ENCODE data around the gene HCST.
A peak's percentile ranks its signal among the peaks of the same experiment; 100 is the strongest.

The HCST gene

DNA sequence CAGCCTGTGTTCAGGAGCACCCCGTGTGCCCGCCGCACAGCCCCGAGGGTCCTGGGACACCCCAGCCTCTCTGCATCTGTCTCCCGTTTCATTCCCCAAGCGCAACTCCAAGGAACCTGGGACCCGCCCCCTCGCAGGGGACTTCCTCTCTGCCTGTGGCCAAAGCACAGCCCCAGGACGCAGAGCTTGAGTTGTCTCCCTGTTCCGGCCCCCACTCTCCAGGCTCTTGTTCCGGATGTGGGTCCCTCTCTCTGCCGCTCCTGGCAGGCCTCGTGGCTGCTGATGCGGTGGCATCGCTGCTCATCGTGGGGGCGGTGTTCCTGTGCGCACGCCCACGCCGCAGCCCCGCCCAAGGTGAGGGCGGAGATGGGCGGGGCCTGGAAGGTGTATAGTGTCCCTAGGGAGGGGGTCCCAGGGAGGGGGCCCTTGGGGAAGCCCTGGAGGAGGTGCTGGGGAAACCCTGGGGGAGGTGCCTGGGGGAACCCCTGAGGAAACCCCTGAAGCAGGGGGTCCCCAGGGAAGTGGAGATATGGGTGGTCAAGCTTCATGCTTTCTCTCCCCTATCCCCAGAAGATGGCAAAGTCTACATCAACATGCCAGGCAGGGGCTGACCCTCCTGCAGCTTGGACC, 1.3 kb downstream of the HCST start (continued):
- TF ChIP-seq, protein P1, sequence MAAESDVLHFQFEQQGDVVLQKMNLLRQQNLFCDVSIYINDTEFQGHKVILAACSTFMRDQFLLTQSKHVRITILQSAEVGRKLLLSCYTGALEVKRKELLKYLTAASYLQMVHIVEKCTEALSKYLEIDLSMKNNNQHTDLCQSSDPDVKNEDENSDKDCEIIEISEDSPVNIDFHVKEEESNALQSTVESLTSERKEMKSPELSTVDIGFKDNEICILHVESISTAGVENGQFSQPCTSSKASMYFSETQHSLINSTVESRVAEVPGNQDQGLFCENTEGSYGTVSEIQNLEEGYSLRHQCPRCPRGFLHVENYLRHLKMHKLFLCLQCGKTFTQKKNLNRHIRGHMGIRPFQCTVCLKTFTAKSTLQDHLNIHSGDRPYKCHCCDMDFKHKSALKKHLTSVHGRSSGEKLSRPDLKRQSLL (tag by site-specific recombination; IDR thresholded peaks at IDR 0.05), result peak; percentile 70
- no peak for TF ChIP-seq ZNF521 (tag by site-specific recombination; IDR thresholded peaks at IDR 0.05)
- no peak for TF ChIP-seq MEIS1 (CRISPR knock-in tag; IDR thresholded peaks at IDR 0.05; ENCODE audit: borderline replicate concordance)
- TF ChIP-seq ZNF114 (tag by site-specific recombination; IDR thresholded peaks at IDR 0.05), result no peak
- TF ChIP-seq, protein P2, sequence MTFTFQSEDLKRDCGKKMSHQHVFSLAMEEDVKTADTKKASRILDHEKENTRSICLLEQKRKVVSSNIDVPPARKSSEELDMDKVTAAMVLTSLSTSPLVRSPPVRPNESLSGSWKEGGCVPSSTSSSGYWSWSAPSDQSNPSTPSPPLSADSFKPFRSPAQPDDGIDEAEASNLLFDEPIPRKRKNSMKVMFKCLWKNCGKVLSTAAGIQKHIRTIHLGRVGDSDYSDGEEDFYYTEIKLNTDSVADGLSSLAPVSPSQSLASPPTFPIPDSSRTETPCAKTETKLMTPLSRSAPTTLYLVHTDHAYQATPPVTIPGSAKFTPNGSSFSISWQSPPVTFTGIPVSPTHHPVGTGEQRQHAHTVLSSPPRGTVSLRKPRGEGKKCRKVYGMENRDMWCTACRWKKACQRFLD (tag by site-specific recombination; IDR thresholded peaks at IDR 0.05), result no peak
- TF ChIP-seq SETDB1 (IDR thresholded peaks at IDR 0.05; ENCODE audit: insufficient read length, low read length), result no peak
- peak; percentile 92 for TF ChIP-seq KLF10 (tag by site-specific recombination; IDR thresholded peaks at IDR 0.05)
- no peak for TF ChIP-seq HOXC10 (CRISPR knock-in tag; IDR thresholded peaks at IDR 0.05)
- peak; percentile 96 for TF ChIP-seq KLF16 (tag by site-specific recombination; IDR thresholded peaks at IDR 0.05)
- no peak for TF ChIP-seq ZNF623 (tag by site-specific recombination; IDR thresholded peaks at IDR 0.05)
- no peak for TF ChIP-seq ZNF121 (tag by site-specific recombination; IDR thresholded peaks at IDR 0.05)
- TF ChIP-seq ZIC2 (tag by site-specific recombination; IDR thresholded peaks at IDR 0.05), result peak; percentile 79
- TF ChIP-seq, protein P3, sequence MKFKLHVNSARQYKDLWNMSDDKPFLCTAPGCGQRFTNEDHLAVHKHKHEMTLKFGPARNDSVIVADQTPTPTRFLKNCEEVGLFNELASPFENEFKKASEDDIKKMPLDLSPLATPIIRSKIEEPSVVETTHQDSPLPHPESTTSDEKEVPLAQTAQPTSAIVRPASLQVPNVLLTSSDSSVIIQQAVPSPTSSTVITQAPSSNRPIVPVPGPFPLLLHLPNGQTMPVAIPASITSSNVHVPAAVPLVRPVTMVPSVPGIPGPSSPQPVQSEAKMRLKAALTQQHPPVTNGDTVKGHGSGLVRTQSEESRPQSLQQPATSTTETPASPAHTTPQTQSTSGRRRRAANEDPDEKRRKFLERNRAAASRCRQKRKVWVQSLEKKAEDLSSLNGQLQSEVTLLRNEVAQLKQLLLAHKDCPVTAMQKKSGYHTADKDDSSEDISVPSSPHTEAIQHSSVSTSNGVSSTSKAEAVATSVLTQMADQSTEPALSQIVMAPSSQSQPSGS (tag by site-specific recombination; IDR thresholded peaks at IDR 0.05; ENCODE audit: low read depth), result no peak
- TF ChIP-seq, protein P4, sequence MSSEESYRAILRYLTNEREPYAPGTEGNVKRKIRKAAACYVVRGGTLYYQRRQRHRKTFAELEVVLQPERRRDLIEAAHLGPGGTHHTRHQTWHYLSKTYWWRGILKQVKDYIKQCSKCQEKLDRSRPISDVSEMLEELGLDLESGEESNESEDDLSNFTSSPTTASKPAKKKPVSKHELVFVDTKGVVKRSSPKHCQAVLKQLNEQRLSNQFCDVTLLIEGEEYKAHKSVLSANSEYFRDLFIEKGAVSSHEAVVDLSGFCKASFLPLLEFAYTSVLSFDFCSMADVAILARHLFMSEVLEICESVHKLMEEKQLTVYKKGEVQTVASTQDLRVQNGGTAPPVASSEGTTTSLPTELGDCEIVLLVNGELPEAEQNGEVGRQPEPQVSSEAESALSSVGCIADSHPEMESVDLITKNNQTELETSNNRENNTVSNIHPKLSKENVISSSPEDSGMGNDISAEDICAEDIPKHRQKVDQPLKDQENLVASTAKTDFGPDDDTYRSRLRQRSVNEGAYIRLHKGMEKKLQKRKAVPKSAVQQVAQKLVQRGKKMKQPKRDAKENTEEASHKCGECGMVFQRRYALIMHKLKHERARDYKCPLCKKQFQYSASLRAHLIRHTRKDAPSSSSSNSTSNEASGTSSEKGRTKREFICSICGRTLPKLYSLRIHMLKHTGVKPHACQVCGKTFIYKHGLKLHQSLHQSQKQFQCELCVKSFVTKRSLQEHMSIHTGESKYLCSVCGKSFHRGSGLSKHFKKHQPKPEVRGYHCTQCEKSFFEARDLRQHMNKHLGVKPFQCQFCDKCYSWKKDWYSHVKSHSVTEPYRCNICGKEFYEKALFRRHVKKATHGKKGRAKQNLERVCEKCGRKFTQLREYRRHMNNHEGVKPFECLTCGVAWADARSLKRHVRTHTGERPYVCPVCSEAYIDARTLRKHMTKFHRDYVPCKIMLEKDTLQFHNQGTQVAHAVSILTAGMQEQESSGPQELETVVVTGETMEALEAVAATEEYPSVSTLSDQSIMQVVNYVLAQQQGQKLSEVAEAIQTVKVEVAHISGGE (tag by site-specific recombination; conservative IDR thresholded peaks at IDR 0.05; ENCODE audit: low read depth), result peak; percentile 94
- TF ChIP-seq, protein P5, sequence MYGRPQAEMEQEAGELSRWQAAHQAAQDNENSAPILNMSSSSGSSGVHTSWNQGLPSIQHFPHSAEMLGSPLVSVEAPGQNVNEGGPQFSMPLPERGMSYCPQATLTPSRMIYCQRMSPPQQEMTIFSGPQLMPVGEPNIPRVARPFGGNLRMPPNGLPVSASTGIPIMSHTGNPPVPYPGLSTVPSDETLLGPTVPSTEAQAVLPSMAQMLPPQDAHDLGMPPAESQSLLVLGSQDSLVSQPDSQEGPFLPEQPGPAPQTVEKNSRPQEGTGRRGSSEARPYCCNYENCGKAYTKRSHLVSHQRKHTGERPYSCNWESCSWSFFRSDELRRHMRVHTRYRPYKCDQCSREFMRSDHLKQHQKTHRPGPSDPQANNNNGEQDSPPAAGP (tag by site-specific recombination; IDR thresholded peaks at IDR 0.05), result peak; percentile 98
- TF ChIP-seq, protein P6, sequence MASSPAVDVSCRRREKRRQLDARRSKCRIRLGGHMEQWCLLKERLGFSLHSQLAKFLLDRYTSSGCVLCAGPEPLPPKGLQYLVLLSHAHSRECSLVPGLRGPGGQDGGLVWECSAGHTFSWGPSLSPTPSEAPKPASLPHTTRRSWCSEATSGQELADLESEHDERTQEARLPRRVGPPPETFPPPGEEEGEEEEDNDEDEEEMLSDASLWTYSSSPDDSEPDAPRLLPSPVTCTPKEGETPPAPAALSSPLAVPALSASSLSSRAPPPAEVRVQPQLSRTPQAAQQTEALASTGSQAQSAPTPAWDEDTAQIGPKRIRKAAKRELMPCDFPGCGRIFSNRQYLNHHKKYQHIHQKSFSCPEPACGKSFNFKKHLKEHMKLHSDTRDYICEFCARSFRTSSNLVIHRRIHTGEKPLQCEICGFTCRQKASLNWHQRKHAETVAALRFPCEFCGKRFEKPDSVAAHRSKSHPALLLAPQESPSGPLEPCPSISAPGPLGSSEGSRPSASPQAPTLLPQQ (tag by site-specific recombination; IDR thresholded peaks at IDR 0.05), result peak; percentile 99
- peak; percentile 87 for TF ChIP-seq ZBTB20 (tag by site-specific recombination; IDR thresholded peaks at IDR 0.05)
- TF ChIP-seq ZNF221 (tag by site-specific recombination; IDR thresholded peaks at IDR 0.05; ENCODE audit: borderline replicate concordance), result no peak
- TF ChIP-seq ZFHX2 (tag by site-specific recombination; conservative IDR thresholded peaks at IDR 0.05), result peak; percentile 100
- TF ChIP-seq ZNF785 (tag by site-specific recombination; IDR thresholded peaks at IDR 0.05), result no peak
- no peak for TF ChIP-seq ZNF184 (tag by site-specific recombination; IDR thresholded peaks at IDR 0.05)
- TF ChIP-seq ZNF747 (tag by site-specific recombination; IDR thresholded peaks at IDR 0.05), result no peak
- TF ChIP-seq HOXA7 (CRISPR knock-in tag; IDR thresholded peaks at IDR 0.05; ENCODE audit: borderline replicate concordance), result no peak
- TF ChIP-seq ZNF391 (tag by site-specific recombination; IDR thresholded peaks at IDR 0.05; ENCODE audit: borderline replicate concordance, low read depth), result no peak; the same call in 1 of the 2 replicates
- TF ChIP-seq, protein P7, sequence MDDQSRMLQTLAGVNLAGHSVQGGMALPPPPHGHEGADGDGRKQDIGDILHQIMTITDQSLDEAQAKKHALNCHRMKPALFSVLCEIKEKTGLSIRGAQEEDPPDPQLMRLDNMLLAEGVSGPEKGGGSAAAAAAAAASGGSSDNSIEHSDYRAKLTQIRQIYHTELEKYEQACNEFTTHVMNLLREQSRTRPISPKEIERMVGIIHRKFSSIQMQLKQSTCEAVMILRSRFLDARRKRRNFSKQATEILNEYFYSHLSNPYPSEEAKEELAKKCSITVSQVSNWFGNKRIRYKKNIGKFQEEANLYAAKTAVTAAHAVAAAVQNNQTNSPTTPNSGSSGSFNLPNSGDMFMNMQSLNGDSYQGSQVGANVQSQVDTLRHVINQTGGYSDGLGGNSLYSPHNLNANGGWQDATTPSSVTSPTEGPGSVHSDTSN (CRISPR knock-in tag; IDR thresholded peaks at IDR 0.05), result no peak
- no peak for TF ChIP-seq ZFP41 (tag by site-specific recombination; IDR thresholded peaks at IDR 0.05; ENCODE audit: borderline replicate concordance)

Data from HEK293 (cell line).